Smooth muscle cell (in vitro differentiated cells): ENCODE measurements around the gene DPP10. TPM values are rescaled to one million over a fixed set of nuclear protein-coding genes. Genes with fewer than 3 reads are reported as not detected.

Experiments used
- DNase-seq: peaks from one replicate; lab custom pipeline; 2025; ENCODE audit not compliant: unreplicated experiment; lab: John Stamatoyannopoulos, UW
- H2AFZ ChIP-seq: fragments of 200-600 bp; sonication (generic); 2 replicates; pipeline ENCODE4 v1.6.0; 2016; ENCODE audit warnings: antibody characterized with exemption, low read depth, mild to moderate bottlenecking
- H3F3A ChIP-seq: fragments of 200-600 bp; sonication (generic); 2 replicates; pipeline ENCODE4 v1.6.0; 2017; ENCODE audit warnings: antibody characterized with exemption, low read depth
- H3K27ac ChIP-seq: fragments of 200-600 bp; sonication (generic); 2 replicates; pipeline ENCODE4 v1.5.1; 2016; ENCODE audit warnings: low read depth, mild to moderate bottlenecking
- H3K27me3 ChIP-seq: fragments of 200-600 bp; sonication (generic); 2 replicates; pipeline ENCODE4 v1.6.1; 2016; ENCODE audit warnings: low read depth, mild to moderate bottlenecking
- H3K36me3 ChIP-seq: fragments of 200-600 bp; sonication (generic); 2 replicates; pipeline ENCODE4 v1.5.1; 2016; ENCODE audit warnings: low read depth
- H3K4me1 ChIP-seq: fragments of 200-600 bp; sonication (generic); 2 replicates; pipeline ENCODE4 v1.5.1; 2016; ENCODE audit warnings: low read depth
- H3K4me2 ChIP-seq: fragments of 200-600 bp; sonication (generic); 2 replicates; pipeline ENCODE4 v1.6.0; 2016; ENCODE audit warnings: mild to moderate bottlenecking
- H3K4me3 ChIP-seq: fragments of 200-600 bp; sonication (generic); 2 replicates; pipeline ENCODE4 v1.5.1; 2016; ENCODE audit warnings: mild to moderate bottlenecking
- H3K79me2 ChIP-seq: fragments of 200-600 bp; sonication (generic); 2 replicates; pipeline ENCODE4 v1.6.0; 2016; ENCODE audit warnings: low read depth, mild to moderate bottlenecking
- H3K9ac ChIP-seq: fragments of 200-600 bp; sonication (generic); 2 replicates; pipeline ENCODE4 v1.6.0; 2016; ENCODE audit warnings: low read depth
- H3K9me3 ChIP-seq: fragments of 200-600 bp; sonication (generic); replicated peaks from 2 replicates; pipeline ENCODE4 v1.5.1; 2016; ENCODE audit warnings: low read depth
- H4K20me1 ChIP-seq: fragments of 200-600 bp; sonication (generic); 2 replicates; pipeline ENCODE4 v1.6.0; 2016; ENCODE audit warnings: low read depth
- WGBS: methylation state at CpG from one replicate; pipeline ENCODE4 v1.1.7; 2016; ENCODE audit warnings: low lambda C conversion rate; 5-methylcytosine and 5-hydroxymethylcytosine counted together
- polyA plus RNA-seq: library from polyadenylated mRNA; unstranded; fragments of >200 nt; fragmentation: Nextera tagmentation; extraction: Ambion mirVana; gene quantifications from 2 replicates; pipeline ENCODE4 v1.2.1, GENCODE V29; 2016
- total RNA-seq: library from RNA; depleted of rRNA; stranded (reverse); fragments of >200 nt; gene quantifications from 2 replicates; pipeline ENCODE4 v1.2.3, GENCODE V29; 2014
- TF ChIP-seq, protein P1 (sequence below): fragments of 200-600 bp; sonication (generic); IDR thresholded peaks from 2 replicates; pipeline ENCODE4 v1.5.1; 2017; ENCODE audit warnings: borderline replicate concordance, mild to moderate bottlenecking, antibody characterized with exemption; ENCODE audit not compliant: insufficient read depth, poor library complexity, severe bottlenecking

Gene DPP10
- total and polyA plus RNA-seq, 2 experiments from 2014 or later = 3.6 TPM; not detected in 1

- Histone ChIP-seq H3K9me3 (no peaks in the 10 kb centered on the region), H3K27me3 (no peaks in the 10 kb centered on the region), H3K79me2 (no peaks in the 10 kb centered on the region), H3K27ac (no peak overlapping the region), H3K4me2 (peak overlapping the region; percentile 9), H3K36me3 (no peaks in the 10 kb centered on the region), H3K4me1 (no peaks in the 10 kb centered on the region), H3K9ac (no peak overlapping the region), H3K4me3 (no peak overlapping the region), H4K20me1 (no peaks in the 10 kb centered on the region), H2AFZ (peak overlapping the region; percentile 56), H3F3A (no peaks in the 10 kb centered on the region)
- no peak for DNase-seq
- WGBS = 40% methylated on average over 4 of the region's 4 CpGs
- TF ChIP-seq, protein P1, sequence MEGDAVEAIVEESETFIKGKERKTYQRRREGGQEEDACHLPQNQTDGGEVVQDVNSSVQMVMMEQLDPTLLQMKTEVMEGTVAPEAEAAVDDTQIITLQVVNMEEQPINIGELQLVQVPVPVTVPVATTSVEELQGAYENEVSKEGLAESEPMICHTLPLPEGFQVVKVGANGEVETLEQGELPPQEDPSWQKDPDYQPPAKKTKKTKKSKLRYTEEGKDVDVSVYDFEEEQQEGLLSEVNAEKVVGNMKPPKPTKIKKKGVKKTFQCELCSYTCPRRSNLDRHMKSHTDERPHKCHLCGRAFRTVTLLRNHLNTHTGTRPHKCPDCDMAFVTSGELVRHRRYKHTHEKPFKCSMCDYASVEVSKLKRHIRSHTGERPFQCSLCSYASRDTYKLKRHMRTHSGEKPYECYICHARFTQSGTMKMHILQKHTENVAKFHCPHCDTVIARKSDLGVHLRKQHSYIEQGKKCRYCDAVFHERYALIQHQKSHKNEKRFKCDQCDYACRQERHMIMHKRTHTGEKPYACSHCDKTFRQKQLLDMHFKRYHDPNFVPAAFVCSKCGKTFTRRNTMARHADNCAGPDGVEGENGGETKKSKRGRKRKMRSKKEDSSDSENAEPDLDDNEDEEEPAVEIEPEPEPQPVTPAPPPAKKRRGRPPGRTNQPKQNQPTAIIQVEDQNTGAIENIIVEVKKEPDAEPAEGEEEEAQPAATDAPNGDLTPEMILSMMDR = no peak
Measured at GRCh38 chr2:115199966-115200365, 757.5 kb downstream of the DPP10 start.

- TF ChIP-seq, protein P1 = no peak
- H4K20me1 ChIP-seq = no peaks in the 10 kb centered on the region
- H3K36me3 ChIP-seq = no peaks in the 10 kb centered on the region
- H3K9me3 ChIP-seq = no peaks in the 10 kb centered on the region
- DNase-seq = no peak
- no peaks in the 10 kb centered on the region for H3F3A ChIP-seq
- H3K27me3 ChIP-seq = no peaks in the 10 kb centered on the region
- no peak overlapping the region for H3K27ac ChIP-seq
- no peaks in the 10 kb centered on the region for H3K79me2 ChIP-seq
- H3K4me2 ChIP-seq = no peak overlapping the region
- no peak overlapping the region for H2AFZ ChIP-seq
- H3K4me1 ChIP-seq = no peaks in the 10 kb centered on the region
- 95% methylated on average over 4 of the region's 4 CpGs for WGBS
- H3K9ac ChIP-seq = no peak overlapping the region
- no peak overlapping the region for H3K4me3 ChIP-seq
Measured at GRCh38 chr2:115201386-115201785, 758.9 kb downstream of the DPP10 start.

DNA sequence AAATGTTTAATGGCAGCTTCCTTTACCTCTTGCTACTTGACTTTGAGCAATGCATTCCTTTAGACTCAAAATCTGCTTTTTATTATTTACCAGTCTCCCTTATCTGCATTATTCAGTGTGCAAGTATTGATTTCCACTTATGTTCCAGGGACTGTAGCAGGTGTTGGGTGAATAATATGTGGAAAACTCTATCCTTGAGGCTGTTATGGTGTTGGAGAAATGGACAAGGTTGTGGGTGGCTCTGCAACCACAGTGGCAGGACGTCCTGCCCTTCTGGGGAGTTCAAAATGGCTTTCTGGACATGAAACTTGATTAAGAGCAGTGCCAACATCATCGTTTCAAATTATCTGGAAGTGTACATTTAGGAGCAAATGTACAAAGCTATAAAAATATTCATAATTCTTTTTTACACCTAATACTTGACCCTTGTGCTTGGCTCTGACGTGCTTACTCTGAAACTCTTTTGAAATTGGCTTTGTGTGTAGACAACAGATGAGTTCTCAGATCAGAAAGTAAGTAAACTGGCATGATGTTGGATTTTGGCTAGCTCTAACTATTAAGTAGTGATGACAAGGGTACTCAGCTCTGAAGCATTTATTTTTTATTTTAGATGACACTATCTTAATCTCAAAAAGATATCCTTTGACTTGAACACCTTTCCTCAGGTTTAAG, 766.2 kb downstream of the DPP10 start:
- WGBS = 87% methylated on average over 3 of the region's 3 CpGs

More for the DNA sequence above, 766.2 kb downstream of the DPP10 start:
- Histone ChIP-seq H3K27ac (no peak overlapping the region), H4K20me1 (no peaks in the 10 kb centered on the region), H3K4me3 (no peak overlapping the region), H2AFZ (no peak overlapping the region), H3K4me1 (no peaks in the 10 kb centered on the region), H3K79me2 (no peaks in the 10 kb centered on the region), H3K36me3 (no peaks in the 10 kb centered on the region), H3F3A (no peaks in the 10 kb centered on the region), H3K27me3 (no peaks in the 10 kb centered on the region), H3K4me2 (no peak overlapping the region), H3K9me3 (no peaks in the 10 kb centered on the region), H3K9ac (no peak overlapping the region)
- DNase-seq = no peak
- TF ChIP-seq, protein P1 = no peak
